GM23248 (cell line): ENCODE results near the gene MITF.

Source experiments
- EZH2 ChIP-seq: fragments of 200-600 bp; sonication (generic); IDR thresholded peaks from 2 replicates; pipeline ENCODE4 v1.6.1; 2018; ENCODE audit warnings: antibody characterized with exemption, mild to moderate bottlenecking; ENCODE audit not compliant: insufficient read depth, poor library complexity, severe bottlenecking
- EZH2phosphoT487 ChIP-seq: fragments of 200-600 bp; sonication (generic); IDR thresholded peaks from 2 replicates; pipeline ENCODE4 v1.6.1; 2018; ENCODE audit warnings: antibody characterized with exemption, moderate library complexity, mild to moderate bottlenecking, low read depth; ENCODE audit not compliant: insufficient read depth

GRCh38 chr3:69881756-69882428, 142.6 kb downstream of the MITF start:
- TF ChIP-seq EZH2phosphoT487 = no peak
- no peak for TF ChIP-seq EZH2
